Measurements from ENCODE around the gene COMMD8. TPM values are rescaled to one million over a fixed set of nuclear protein-coding genes. Genes with fewer than 3 reads are reported as not detected.

The COMMD8 gene
- total and polyA plus RNA-seq, 3 donors from 2014 or later = 15.2 to 30.2 (median 17.8) TPM

DNA sequence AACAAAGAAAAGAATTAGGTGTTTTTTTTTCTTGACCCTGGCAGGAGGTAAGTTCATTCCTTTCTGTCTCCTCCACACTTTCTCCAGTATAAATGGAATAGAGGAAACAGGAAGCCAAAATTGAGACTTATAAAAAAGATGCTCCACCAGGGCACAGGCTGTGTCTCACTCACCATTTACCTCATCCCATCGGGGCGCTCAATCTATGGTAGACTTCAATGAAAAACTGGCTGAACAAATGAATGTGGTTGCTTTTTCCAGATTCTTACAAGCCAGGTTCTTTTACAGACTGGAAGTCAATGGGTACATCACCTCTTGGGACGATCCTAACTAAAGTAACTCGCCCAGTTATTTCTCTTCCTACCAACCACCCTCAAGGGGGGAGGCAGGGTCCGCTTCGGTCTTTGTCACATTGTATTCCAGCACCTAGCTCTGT, 685 bp downstream of the COMMD8 start:
- DNase-seq = no peak
- intact Hi-C loops (cut with DNase I; ENCODE audit: low total_unique reads) = no loop called here
- Histone ChIP-seq H3K9me3 (no peaks in the 10 kb centered on the region), H3K4me1 (peaks cover 4% of the 10 kb centered on the region), H3K27ac (peak overlapping the region; percentile 80 to 89), H3K27me3 (no peaks in the 10 kb centered on the region), H3K4me3 (peak overlapping the region; percentile 88 to 96), H3K36me3 (ENCODE audit: low read depth, missing control alignments) (no peaks in the 10 kb centered on the region)
- 4 to 5% methylated on average over 6 of the region's 6 CpGs for WGBS, 2 donors
- TF ChIP-seq POLR2A (IDR thresholded peaks at IDR 0.05) = no peak

DNA sequence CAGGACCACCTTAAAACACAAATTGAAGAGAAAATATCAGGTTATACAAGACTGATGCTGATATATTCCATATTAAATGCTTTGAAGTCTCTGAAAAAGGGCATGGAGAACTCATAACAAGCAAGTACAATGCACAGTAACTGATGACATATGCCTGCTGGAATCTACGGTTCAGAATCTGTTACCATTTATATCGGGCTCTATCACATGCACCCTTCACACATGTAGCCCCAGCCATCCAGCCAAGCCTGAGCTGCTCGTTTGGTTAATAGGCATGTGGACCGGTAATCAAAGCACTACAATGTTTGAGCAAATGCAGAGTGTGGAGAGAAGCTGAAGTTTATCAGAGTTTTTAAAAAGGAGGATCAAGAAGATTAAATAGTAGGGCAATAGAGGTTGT, 11.8 kb downstream of the COMMD8 start:
- H3K27ac ChIP-seq = no peak overlapping the region
- no peaks in the 10 kb centered on the region for H3K9me3 ChIP-seq
- TF ChIP-seq, protein P1, sequence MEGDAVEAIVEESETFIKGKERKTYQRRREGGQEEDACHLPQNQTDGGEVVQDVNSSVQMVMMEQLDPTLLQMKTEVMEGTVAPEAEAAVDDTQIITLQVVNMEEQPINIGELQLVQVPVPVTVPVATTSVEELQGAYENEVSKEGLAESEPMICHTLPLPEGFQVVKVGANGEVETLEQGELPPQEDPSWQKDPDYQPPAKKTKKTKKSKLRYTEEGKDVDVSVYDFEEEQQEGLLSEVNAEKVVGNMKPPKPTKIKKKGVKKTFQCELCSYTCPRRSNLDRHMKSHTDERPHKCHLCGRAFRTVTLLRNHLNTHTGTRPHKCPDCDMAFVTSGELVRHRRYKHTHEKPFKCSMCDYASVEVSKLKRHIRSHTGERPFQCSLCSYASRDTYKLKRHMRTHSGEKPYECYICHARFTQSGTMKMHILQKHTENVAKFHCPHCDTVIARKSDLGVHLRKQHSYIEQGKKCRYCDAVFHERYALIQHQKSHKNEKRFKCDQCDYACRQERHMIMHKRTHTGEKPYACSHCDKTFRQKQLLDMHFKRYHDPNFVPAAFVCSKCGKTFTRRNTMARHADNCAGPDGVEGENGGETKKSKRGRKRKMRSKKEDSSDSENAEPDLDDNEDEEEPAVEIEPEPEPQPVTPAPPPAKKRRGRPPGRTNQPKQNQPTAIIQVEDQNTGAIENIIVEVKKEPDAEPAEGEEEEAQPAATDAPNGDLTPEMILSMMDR (IDR thresholded peaks at IDR 0.05) = no peak
- no peak for TF ChIP-seq POLR2A (IDR thresholded peaks at IDR 0.05)
- intact Hi-C loops (cut with DNase I; ENCODE audit: low total_unique reads) = no loop called here
- 50 to 62% methylated on average over 4 of the region's 4 CpGs for WGBS, 2 donors
- no peaks in the 10 kb centered on the region for H3K27me3 ChIP-seq
- H3K4me1 ChIP-seq = no peaks in the 10 kb centered on the region
- H3K36me3 ChIP-seq (ENCODE audit: low read depth, missing control alignments) = no peaks in the 10 kb centered on the region
- H3K4me3 ChIP-seq = no peak overlapping the region
- DNase-seq = no peak

- WGBS, 2 donors = 95 to 96% methylated on average over 2 of the region's 2 CpGs
- no peak for DNase-seq
- no peaks in the 10 kb centered on the region for H3K4me1 ChIP-seq
- TF ChIP-seq, protein P1 (IDR thresholded peaks at IDR 0.05) = no peak
- TF ChIP-seq POLR2A (IDR thresholded peaks at IDR 0.05) = no peak
- H3K27me3 ChIP-seq = no peaks in the 10 kb centered on the region
- no peaks in the 10 kb centered on the region for H3K9me3 ChIP-seq
- intact Hi-C loops (cut with DNase I; ENCODE audit: low total_unique reads) = no loop called here
- no peak overlapping the region for H3K27ac ChIP-seq
- H3K4me3 ChIP-seq = no peak overlapping the region
- no peaks in the 10 kb centered on the region for H3K36me3 ChIP-seq (ENCODE audit: low read depth, missing control alignments)
These were observed 19.5 kb downstream of the COMMD8 start for GRCh38 chr4:47444031-47444430.

- H3K27me3 ChIP-seq = no peaks in the 10 kb centered on the region
- intact Hi-C loops (cut with DNase I; ENCODE audit: low total_unique reads) = no loop called here
- DNase-seq = no peak
- no peak overlapping the region for H3K4me3 ChIP-seq
- 82 to 93% methylated on average over 5 of the region's 5 CpGs for WGBS, 2 donors
- H3K4me1 ChIP-seq = no peaks in the 10 kb centered on the region
- TF ChIP-seq, protein P1 (IDR thresholded peaks at IDR 0.05) = no peak
- TF ChIP-seq POLR2A (IDR thresholded peaks at IDR 0.05) = no peak
- H3K27ac ChIP-seq = no peak overlapping the region
- H3K9me3 ChIP-seq = no peaks in the 10 kb centered on the region
- H3K36me3 ChIP-seq (ENCODE audit: low read depth, missing control alignments) = no peaks in the 10 kb centered on the region
These were observed 20.5 kb downstream of the COMMD8 start for GRCh38 chr4:47442980-47443379.

GRCh38 chr4:47434931-47435330, 28.6 kb downstream of the COMMD8 start:
- no peaks in the 10 kb centered on the region for H3K27me3 ChIP-seq
- no peaks in the 10 kb centered on the region for H3K36me3 ChIP-seq (ENCODE audit: low read depth, missing control alignments)
- TF ChIP-seq POLR2A (IDR thresholded peaks at IDR 0.05) = no peak
- TF ChIP-seq, protein P1 (IDR thresholded peaks at IDR 0.05) = no peak
- H3K4me1 ChIP-seq = peaks cover 7% of the 10 kb centered on the region
- H3K9me3 ChIP-seq = no peaks in the 10 kb centered on the region
- no peak overlapping the region for H3K27ac ChIP-seq
- H3K4me3 ChIP-seq = no peak overlapping the region
- no peak for DNase-seq
- intact Hi-C loops (cut with DNase I; ENCODE audit: low total_unique reads) = no loop called here
